Activated CD8-positive, alpha-beta memory T cell treated with anti-CD3 and anti-CD28 coated beads for 36 hours (primary cell): ENCODE data around the gene HEATR5B. TPM values are rescaled to one million over a fixed set of nuclear protein-coding genes. Genes with fewer than 3 reads are reported as not detected.
"Not testable (repeated sequence)": the region's sequence is repeated elsewhere in the genome, so short reads cannot be mapped to it uniquely, and the experiment has no call there.

ENCODE experiments used
- CTCF ChIA-PET: fragments of 350-600 bp; sonication (Branson Sonifier 250); formaldehyde crosslinking; loops from one replicate; lab custom pipeline; 2021; ENCODE audit warnings: antibody characterized with exemption; lab: Charles Lee
- POLR2A ChIA-PET: fragments of 350-600 bp; sonication (Branson Sonifier 250); formaldehyde crosslinking; loops from one replicate; lab custom pipeline; 2021; ENCODE audit warnings: antibody characterized with exemption; lab: Charles Lee
- total RNA-seq, 2 experiments: library from RNA; stranded (reverse); gene quantifications; one replicate each; pipeline ENCODE4 v1.2.3, GENCODE V29; 2021

HEATR5B gene
- total RNA-seq, 2 experiments from 2014 or later = 17.5 to 18.2 TPM

GRCh38 chr2:37000988-37001556 is 83.1 kb downstream of the HEATR5B start:
- CTCF ChIA-PET = no interaction called here
- POLR2A ChIA-PET = interaction anchor here (0.5 kb wide), 1 partner anchor 1420 kb away, joined by 3 read pairs; no protein-coding TSS in a partner anchor

- ChIA-PET POLR2A (no interaction called here), CTCF (no interaction called here)
Measured at GRCh38 chr2:37000318-37000717, 83.9 kb downstream of the HEATR5B start.

GRCh38 chr2:36999416-36999815 is 84.8 kb downstream of the HEATR5B start:
- POLR2A ChIA-PET, CTCF ChIA-PET: not testable (repeated sequence)

- CTCF ChIA-PET = no interaction called here
- POLR2A ChIA-PET = no interaction called here
Measured at GRCh38 chr2:36993841-36994620, 90.1 kb downstream of the HEATR5B start.

- POLR2A ChIA-PET = no interaction called here
- CTCF ChIA-PET = no interaction called here
Measured at GRCh38 chr2:36988008-36988407, 96.2 kb downstream of the HEATR5B start.

GRCh38 chr2:36982467-36982866 is 101.7 kb downstream of the HEATR5B start:
- POLR2A ChIA-PET = no interaction called here
- CTCF ChIA-PET = no interaction called here

- ChIA-PET CTCF (no interaction called here), POLR2A (no interaction called here)
Measured at GRCh38 chr2:36981911-36982310, 102.3 kb downstream of the HEATR5B start.

GRCh38 chr2:36979007-36979406 is 105.2 kb downstream of the HEATR5B start:
- CTCF ChIA-PET, POLR2A ChIA-PET: not testable (repeated sequence)

GRCh38 chr2:36976065-36976464 is 108.1 kb downstream of the HEATR5B start:
- ChIA-PET CTCF (interaction anchor here (0.6 kb wide), 1 partner anchor 426 kb away, joined by 3 read pairs; no protein-coding TSS in a partner anchor), POLR2A (no interaction called here)

- CTCF ChIA-PET = no interaction called here
Measured at GRCh38 chr2:36975306-36975705, 108.9 kb downstream of the HEATR5B start.

GRCh38 chr2:36973320-36973719 is 110.9 kb downstream of the HEATR5B start:
- ChIA-PET POLR2A (no interaction called here), CTCF (no interaction called here)

More at GRCh38 chr2:36975306-36975705, 108.9 kb downstream of the HEATR5B start:
- POLR2A ChIA-PET = no interaction called here

GRCh38 chr2:36971990-36972389 is 112.2 kb downstream of the HEATR5B start:
- ChIA-PET CTCF (no interaction called here), POLR2A (no interaction called here)

GRCh38 chr2:36967236-36967876 is 116.8 kb downstream of the HEATR5B start:
- CTCF ChIA-PET = no interaction called here
- POLR2A ChIA-PET = interaction anchor here (0.5 to 0.6 kb wide), 2 partner anchors 36 to 77 kb away, joined by 4 to 8 read pairs; no protein-coding TSS in a partner anchor

- CTCF ChIA-PET = no interaction called here
- POLR2A ChIA-PET = interaction anchor here (0.5 to 0.6 kb wide), 3 partner anchors 37 to 78 kb away, joined by 4 to 8 read pairs (median 5); no protein-coding TSS in a partner anchor
Measured at GRCh38 chr2:36966370-36967235, 117.6 kb downstream of the HEATR5B start, which contains the start of gene STRN. Gene STRN (minus strand): TSS chr2:36966536. CDS start chr2:36966463, 73 bp downstream.

- ChIA-PET POLR2A (interaction anchor here (0.5 kb wide), 1 partner anchor 37 kb away, joined by 5 read pairs; no protein-coding TSS in a partner anchor), CTCF (no interaction called here)
Measured at GRCh38 chr2:36965751-36966369, 118.3 kb downstream of the HEATR5B start.

- POLR2A ChIA-PET = no interaction called here
- CTCF ChIA-PET = no interaction called here
Measured at GRCh38 chr2:36965206-36965605, 119.0 kb downstream of the HEATR5B start.

GRCh38 chr2:36964496-36965058 is 119.6 kb downstream of the HEATR5B start:
- ChIA-PET POLR2A (no interaction called here), CTCF (no interaction called here)

- CTCF ChIA-PET = no interaction called here
- POLR2A ChIA-PET = interaction anchor here (0.5 kb wide), 1 partner anchor 44 kb away, joined by 3 read pairs; no protein-coding TSS in a partner anchor
Measured at GRCh38 chr2:36963734-36964133, 120.4 kb downstream of the HEATR5B start.
